Head of caudate nucleus (tissue), 42 donors: ENCODE measurements around the gene TMEM183A.

ENCODE experiments used
- DNase-seq, 42 donors: peaks; one replicate each; pipeline versions ENCODE4 v3.0.0 to v3.0.0-alpha.2; 2020 to 2021; ENCODE audit warnings: mixed read lengths in 7 of 42
- intact Hi-C: fragments of 100-400 bp; cut with DNase I; formaldehyde crosslinking; loops from one replicate; pipeline ENCODE4 v1.15.0; 2022

TMEM183A gene, protein sequence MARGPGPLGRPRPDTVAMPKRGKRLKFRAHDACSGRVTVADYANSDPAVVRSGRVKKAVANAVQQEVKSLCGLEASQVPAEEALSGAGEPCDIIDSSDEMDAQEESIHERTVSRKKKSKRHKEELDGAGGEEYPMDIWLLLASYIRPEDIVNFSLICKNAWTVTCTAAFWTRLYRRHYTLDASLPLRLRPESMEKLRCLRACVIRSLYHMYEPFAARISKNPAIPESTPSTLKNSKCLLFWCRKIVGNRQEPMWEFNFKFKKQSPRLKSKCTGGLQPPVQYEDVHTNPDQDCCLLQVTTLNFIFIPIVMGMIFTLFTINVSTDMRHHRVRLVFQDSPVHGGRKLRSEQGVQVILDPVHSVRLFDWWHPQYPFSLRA

DNA sequence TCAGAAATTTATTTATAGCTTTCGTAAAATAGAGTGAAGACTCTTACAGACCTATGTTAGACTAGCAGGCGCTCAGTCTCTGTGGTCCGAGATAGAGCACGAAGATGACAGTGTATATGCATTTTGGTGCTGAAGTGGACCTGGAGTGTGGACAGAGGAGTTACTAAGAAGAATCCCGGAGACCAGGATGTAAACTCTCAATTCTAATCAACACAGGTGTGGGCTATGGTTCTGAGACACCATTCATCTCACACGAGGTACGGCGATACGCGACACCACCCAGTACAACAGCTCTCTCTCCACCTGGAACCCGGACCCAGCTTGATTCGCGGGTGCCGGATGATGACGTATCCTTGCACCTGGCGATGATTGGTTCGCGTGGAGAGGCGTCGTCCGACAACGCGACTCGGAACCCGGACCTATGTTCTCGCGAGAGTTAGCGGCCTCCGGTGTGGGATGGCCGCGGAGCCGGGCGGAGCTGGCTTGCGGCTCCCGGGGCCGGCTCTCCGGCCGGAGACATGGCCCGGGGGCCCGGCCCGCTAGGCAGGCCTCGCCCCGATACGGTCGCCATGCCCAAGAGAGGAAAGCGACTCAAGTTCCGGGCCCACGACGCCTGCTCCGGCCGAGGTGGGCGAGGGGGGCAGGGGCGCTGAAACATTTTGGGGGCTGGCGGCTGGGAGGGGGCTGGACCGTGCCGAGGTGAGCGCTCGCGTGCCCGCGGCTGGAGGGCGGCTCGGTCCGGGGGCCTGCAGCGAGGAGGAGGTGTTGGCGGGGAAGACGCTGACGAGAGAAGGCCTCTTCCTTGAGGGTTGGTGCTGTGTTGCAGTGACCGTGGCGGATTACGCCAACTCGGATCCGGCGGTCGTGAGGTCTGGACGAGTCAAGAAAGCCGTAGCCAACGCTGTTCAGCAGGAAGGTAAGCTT lies at the start of gene TMEM183A:
TMEM183A (plus strand) TSS at position 427 of the 924 bp plus-strand sequence; CDS start at position 519, 92 bp downstream.
- DNase-seq: peak; percentile 93 to 99 (median 97)
- intact Hi-C loops: no loop called here

DNA sequence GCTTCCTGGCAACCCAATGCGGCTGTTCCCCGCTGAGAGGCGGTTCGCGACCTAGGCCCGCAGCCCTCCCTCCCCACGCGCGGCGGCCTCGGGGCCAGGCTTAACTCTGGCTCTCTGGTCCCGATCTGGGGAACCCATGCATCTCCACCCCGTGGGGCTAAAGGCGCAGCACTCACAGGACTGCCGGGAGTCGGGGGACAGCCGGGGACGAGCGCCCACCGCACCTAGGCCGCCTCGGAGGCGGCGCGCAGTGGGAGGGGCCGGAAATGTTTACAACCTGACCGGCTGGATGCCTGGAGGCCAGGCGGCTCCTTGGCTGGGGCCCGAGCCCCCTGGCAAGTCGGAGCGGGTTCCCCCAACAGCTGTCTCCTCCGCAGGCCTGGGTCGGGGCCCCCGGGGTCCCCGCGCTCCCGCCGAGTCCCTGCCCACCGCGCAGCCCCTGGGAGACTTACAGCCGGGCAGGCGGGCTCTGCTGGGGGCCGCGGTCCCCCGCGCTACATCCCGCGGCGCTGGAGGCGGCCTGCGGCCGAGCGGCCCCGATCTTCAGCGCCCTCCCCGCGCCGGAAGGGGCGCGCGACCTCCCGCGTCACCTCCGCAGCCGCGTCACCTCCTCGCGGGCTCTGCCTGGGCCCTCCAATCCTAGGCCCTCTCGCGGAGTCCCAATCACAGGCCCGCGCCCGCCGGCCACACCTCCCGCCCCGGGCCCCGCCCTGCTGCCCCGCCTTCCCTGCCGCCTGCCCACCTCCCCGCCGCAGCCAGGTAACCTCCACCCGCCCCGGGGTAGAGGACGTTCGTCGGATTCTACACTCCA lies 49.2 kb upstream of the TMEM183A start, which contains the start of gene ADIPOR1:
ADIPOR1 (minus strand) TSS at position 580 of the 811 bp plus-strand sequence. CDS start 7,242 bp downstream, outside the sequence.
- peak; percentile 83 to 98 (median 95) for DNase-seq
- intact Hi-C loops: no loop called here

- peak in 7 of 42 donors; percentile 5 to 27 (median 18) for DNase-seq
- intact Hi-C loops: no loop called here
Observed at GRCh38 chr1:202958544-202959275, 48.5 kb upstream of the TMEM183A start.

DNA sequence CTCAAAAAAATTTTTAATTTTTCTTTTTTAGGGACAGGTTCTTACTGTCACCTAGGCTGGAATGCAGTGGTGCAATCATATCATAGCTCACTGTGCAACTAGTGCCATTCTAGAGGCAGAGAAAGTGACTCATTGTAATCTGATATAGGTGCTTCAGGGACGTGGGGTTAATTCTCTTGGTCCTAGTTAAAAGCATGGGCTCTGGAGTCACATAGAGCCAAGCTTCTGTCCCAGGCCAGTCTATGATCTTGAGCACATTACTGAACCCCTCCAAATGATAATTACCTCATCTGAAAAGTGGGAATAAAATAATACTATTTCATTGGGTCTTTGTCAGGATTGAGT lies 47.9 kb upstream of the TMEM183A start:
- intact Hi-C loops: no loop called here
- DNase-seq: no peak

- intact Hi-C loops: no loop called here
- DNase-seq: no peak
Observed at GRCh38 chr1:202961220-202961880, 45.8 kb upstream of the TMEM183A start.

DNA sequence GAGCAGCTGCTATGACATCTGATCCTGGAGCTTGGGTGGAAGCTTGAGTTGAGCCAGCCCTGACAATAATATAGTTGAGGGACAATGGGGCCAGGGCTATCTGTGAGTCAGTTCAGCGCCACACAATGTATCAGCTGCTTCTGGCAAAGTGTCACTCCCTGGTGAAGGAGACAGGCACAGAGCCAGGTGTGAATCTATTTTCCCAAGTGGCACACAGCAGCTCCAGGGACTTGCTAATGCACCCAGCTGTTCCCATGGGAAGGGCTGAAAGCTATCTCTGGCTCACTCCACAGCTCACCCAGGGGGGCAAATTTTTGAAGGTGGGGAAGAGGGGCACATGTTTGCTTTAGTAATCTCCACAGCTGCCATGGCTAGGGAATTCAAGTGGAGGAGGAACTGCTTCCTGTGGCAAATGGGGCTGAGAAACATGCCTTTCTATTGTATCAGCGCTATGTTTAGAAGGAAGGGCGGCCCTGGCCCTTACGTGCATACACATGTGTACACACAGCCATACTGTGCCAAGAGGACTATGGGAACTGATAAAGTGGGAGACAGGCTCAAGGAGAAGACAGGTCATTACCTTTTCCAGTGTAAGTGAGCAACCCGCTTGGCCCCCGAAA lies 42.3 kb upstream of the TMEM183A start:
- intact Hi-C loops: loop anchor here (5.0 kb wide), 1 partner anchor 38 kb away; the partner anchor contains the start of gene KLHL12
- DNase-seq: no peak

DNA sequence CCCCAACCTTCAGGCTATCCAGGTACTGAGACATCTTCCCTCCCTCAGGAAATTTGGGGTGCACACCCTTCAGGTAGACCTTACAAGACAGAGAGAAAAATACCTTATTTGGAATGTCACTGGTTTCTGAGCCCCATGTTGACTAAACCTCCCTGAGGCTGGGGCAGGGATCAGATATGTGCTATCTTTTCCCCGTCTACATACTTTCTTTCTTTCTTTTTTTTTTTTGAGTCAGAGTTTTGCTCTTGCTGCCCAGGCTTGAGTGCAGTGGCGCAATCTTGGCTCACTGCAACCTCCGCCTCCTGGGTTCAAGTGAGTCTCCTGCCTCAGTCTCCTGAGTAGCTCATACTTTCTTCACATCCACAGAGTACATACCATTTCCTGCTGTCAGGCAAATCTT lies 41.8 kb upstream of the TMEM183A start:
- no peak for DNase-seq
- intact Hi-C loops: loop anchor here (5.0 kb wide), 1 partner anchor 38 kb away; the partner anchor contains the start of gene KLHL12

DNA sequence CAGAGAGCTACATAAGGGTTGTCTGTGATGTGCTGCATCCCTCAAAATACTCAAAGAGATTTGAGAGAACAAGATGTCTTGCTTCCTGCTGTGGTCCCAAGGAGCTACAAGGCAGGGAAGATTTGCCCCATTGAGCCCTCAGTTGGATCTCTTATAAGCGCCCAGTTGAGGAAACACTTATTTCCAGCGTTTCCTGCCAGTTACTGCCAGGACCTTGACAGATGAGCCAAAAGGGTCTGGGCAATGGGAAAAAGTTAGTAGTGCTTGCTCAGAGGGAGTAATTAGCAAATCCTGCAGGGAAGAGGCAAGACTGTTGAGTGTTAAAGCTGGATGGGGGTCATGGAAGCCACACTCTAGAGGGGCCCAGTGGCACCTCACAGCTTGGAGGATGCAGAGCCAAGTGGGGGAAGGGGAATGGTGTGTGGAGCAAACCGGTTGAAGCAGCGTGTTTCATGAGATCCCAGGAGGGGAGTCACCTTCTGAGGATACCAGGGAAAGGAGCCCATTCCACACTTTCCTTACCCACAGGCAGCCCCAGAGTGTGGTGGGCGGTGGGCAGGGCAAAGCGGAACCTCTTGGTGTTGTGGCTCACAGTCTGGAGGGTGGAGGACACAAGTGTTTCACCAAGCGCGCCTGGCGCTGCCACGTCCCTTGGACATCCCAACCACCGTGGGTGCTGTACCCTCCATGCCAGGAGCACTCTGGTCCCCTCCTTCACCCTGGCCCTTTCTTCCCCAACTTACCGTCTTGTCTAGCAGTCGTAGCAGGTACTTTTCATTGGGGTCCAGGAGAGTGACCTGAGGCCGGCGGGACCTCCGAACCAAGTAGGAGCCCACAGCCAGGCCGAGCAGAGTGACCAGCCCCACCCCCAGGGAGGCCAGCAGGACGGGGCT lies 40.9 kb upstream of the TMEM183A start:
- peak in 4 of 42 donors; percentile 9 to 32 (median 16) for DNase-seq

GRCh38 chr1:202967684-202968281 lies 39.4 kb upstream of the TMEM183A start:
- intact Hi-C loops: loop anchor here (5.0 kb wide), 1 partner anchor 40 kb away; the partner anchor contains the start of gene KLHL12
- peak in 11 of 42 donors; percentile 2 to 31 (median 12) for DNase-seq

More for the DNA sequence above, 40.9 kb upstream of the TMEM183A start:
- intact Hi-C loops: loop anchor here (5.0 kb wide), 1 partner anchor 39 kb away; the partner anchor contains the start of gene KLHL12

DNA sequence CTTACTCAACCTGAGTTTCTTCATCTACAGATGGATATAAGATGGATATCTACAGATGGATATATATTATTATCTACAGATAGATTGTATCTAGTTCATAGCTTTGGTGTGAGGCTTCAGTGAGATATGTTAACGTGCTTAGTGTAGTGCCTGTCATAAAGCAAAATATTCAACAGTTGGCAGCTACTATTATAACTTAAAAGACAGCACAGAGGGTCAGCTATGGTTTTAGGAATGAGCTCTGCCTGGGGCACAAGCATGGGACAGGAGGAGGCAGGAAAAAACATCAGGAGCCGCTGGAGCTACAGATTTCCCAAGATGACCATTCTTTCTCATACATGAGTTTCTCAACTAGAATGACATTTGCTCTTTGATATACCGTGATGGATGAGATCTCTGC lies 38.8 kb upstream of the TMEM183A start:
- DNase-seq: no peak
- intact Hi-C loops: loop anchor here (5.0 kb wide), 1 partner anchor 41 kb away; the partner anchor contains the start of gene KLHL12

DNA sequence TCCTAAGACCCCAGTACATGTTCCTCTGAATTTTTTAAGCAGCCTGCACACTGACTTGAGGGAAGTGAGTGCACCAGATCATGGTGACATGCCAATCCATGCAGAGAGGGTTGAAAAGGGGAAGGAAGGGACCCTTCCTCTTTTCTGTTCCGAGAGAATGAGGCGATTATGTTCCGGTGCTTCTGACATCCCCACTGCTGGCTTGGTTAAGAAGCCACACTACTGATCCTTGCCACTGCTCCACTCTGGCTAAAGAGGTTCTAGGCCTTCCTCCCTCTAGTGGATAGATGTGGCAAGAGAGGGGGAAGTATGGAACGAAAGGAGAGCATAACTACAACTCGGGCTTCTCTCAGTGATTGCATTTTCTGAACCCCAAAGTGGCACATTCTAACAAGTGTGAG lies 38.3 kb upstream of the TMEM183A start:
- intact Hi-C loops: loop anchor here (5.0 kb wide), 1 partner anchor 42 kb away; the partner anchor contains the start of gene KLHL12
- peak in 36 of 42 donors; percentile 8 to 77 (median 46) for DNase-seq

DNA sequence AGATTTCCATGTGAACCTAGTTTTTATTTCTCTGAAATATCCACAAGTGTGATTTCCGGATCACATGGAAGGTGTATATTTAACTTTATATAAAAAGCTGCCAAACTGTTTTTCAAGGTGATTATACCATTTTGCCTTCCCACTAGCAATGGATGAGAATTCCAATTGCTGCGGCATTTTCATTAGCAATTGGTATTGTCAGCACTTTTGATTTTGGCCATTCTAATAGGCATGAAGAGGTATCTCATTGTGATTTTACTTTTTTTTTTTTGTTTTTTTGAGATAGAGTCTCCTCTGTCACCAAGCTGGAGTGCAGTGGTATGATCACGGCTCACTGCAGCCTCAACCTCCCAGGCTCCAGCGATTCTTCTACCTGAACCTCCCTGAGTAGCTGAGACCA lies 35.1 kb upstream of the TMEM183A start:
- intact Hi-C loops: no loop called here
- DNase-seq: no peak

DNA sequence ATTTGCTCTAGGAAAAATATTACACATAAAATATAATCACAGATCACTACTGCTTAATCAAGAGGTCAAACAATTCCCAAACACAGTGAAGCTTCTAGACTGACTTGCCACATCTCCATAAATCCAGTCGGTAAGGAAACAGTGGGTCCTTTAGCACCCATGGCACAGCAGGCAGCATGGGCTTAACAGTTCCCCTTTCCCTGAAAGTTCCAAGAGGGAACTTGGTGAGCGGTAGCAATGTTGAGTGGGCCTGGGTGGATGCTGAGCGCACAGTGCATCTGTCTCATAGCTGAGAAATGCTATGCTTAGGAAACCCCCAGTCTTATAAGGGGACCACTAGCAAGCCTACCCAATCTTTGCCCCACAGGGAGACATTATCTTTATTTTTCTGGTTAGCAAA lies 32.3 kb upstream of the TMEM183A start:
- intact Hi-C loops: no loop called here
- DNase-seq: no peak

DNA sequence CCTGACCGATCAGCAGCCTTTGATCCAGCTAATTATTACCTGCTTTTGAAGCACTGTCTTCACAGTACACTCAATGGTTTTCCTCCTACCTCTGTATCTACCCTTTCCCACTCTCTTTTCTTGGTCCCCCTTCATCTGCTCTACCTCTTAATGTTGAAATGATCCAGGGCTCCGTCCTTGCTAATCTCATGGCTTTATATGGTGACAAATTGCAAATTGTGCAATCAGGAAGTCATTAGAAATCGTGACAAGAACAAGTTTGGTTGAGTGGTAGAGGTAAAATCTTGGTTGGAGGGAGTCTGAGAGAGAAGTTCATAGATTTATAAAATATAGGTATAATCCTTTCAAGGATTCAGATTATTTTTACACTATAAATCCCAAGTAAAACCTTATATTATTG lies 30.5 kb upstream of the TMEM183A start:
- no peak for DNase-seq
- intact Hi-C loops: no loop called here

GRCh38 chr1:202979459-202979858 lies 27.7 kb upstream of the TMEM183A start:
- DNase-seq: no peak
- intact Hi-C loops: no loop called here

GRCh38 chr1:202981939-202982338 lies 25.2 kb upstream of the TMEM183A start:
- DNase-seq: no peak
- intact Hi-C loops: no loop called here
